ENCODE data around the gene FAM163A.

The FAM163A gene

DNA sequence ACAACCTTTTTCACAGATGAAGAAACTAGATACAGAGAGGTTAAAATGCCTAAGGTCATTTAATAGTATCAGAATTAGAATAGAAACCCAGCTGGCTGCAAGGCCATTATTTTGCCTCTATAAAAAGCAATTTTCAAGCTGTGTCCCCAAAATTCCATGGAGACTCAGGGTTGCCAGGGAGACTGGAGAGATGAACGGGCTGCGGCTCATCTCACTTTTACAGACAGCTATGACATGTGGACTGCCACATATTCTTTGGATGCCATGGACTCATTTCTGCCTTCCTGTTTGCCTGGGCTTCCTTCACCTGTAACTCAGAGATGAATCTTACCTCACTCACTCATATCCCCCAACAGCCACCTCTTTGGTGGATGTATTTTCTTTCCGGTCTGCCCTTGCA, 117.6 kb downstream of the FAM163A start:
- DNase-seq: no peak

DNA sequence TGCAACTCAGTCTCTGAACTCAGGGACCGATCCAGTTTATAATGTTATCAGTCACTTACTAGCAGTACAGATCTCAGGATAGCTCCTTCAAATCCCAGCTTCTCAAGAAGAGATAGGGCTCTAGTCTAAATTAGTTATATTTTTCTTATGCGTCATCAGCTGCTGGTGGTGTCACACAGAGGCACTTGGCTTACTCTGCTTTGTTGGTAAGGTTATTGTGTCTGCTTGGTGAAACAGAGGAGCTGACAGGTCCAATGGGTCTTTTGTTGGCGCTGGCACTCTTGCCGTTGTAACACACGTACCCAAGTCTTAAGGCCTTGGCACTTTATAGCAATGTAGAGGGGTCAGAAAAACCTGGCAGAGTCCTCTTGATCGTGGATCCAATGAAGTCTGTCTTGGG, 122.3 kb downstream of the FAM163A start:
- DNase-seq: no peak
